ENCODE measurements around the gene NSUN6. TPM values are rescaled to one million over a fixed set of nuclear protein-coding genes. Genes with fewer than 3 reads are reported as not detected.

The NSUN6 gene
- polyA plus RNA-seq, 3 donors, result 1.2 to 5.1 (median 3.1) TPM

DNA sequence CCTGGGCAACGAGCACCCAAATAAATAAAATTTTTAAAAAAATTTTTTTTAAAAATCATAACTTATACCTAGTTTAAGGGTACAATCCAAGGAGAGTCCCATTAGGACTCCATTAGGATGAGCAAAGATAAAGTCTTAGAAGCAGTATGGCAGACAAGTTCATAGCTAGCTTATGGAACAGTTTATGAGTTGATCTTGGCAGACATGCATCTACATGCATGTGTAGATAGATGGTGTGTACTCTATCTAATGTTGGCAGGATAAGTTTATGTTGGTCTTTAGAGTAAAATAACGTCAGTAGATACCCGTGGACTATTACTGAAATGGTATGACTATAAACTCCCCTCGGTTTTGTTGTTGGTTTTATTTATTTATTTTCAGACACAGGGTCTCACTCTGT lies 40.2 kb downstream of the NSUN6 start:
- H3K4me2 ChIP-seq (replicated peaks; ENCODE audit: extremely low read depth, low read length, poor library complexity, severe bottlenecking), result no peak overlapping the region
- peaks cover 32 to 33% of the 10 kb centered on the region in 2 donors for H3K36me3 Mint-ChIP-seq

DNA sequence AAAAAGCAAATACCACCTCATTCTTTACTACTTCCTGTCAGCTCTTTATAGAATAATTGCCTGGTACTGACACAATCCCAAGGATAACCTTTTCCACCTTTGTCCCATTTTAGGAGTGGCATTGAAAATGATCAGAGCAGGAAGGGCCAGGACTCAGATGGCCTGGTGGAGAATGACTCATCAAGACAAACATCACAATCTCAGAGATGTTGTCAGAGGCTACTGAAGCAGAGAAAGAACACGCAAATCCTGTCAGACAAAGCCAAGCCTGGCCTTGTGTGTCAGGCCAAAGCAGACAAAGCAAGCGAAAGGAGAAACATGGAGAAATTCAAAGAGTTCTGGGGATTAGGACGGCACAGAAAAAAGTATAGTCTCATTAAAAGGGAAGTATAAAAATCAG lies 40.9 kb downstream of the NSUN6 start:
- intact Hi-C loops (cut with micrococcal nuclease), result no loop called here
- H3K9ac ChIP-seq (ENCODE audit: insufficient read depth, low read length, poor library complexity, severe bottlenecking), result no peak overlapping the region

More for the DNA sequence above, 40.2 kb downstream of the NSUN6 start:
- H3K27ac Mint-ChIP-seq, result no peak overlapping the region
- WGBS (ENCODE audit: insufficient coverage), result no CpG with 5 or more reads among the region's 4 CpGs
- H3K4me1 ChIP-seq (ENCODE audit: control insufficient read depth in 1 of 2, insufficient read depth in 2 of 2, low read length in 2 of 2), result no peaks in the 10 kb centered on the region
- peaks cover 24 to 50% of the 10 kb centered on the region in 2 donors for H3K36me3 ChIP-seq (replicated peaks in 1 of 2; ENCODE audit: control insufficient read depth in 1 of 2, insufficient read depth in 2 of 2, low read length in 2 of 2)
- TF ChIP-seq, protein P1, sequence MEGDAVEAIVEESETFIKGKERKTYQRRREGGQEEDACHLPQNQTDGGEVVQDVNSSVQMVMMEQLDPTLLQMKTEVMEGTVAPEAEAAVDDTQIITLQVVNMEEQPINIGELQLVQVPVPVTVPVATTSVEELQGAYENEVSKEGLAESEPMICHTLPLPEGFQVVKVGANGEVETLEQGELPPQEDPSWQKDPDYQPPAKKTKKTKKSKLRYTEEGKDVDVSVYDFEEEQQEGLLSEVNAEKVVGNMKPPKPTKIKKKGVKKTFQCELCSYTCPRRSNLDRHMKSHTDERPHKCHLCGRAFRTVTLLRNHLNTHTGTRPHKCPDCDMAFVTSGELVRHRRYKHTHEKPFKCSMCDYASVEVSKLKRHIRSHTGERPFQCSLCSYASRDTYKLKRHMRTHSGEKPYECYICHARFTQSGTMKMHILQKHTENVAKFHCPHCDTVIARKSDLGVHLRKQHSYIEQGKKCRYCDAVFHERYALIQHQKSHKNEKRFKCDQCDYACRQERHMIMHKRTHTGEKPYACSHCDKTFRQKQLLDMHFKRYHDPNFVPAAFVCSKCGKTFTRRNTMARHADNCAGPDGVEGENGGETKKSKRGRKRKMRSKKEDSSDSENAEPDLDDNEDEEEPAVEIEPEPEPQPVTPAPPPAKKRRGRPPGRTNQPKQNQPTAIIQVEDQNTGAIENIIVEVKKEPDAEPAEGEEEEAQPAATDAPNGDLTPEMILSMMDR (IDR thresholded peaks at IDR 0.05), result no peak
- H3K4me3 Mint-ChIP-seq, result no peak overlapping the region
- intact Hi-C loops (cut with micrococcal nuclease), result no loop called here
- DNase-seq, result no peak
- no peaks in the 10 kb centered on the region for H3K4me1 Mint-ChIP-seq
- no peak overlapping the region for H2AFZ ChIP-seq (ENCODE audit: insufficient read depth, low read depth, low read length, poor library complexity, severe bottlenecking)
- H3K27me3 ChIP-seq (ENCODE audit: control insufficient read depth in 2 of 2, insufficient read depth in 2 of 2, low read length in 2 of 2), result no peaks in the 10 kb centered on the region
- H3K9ac ChIP-seq (ENCODE audit: insufficient read depth, low read length, poor library complexity, severe bottlenecking), result no peak overlapping the region
- H3K27ac ChIP-seq (ENCODE audit: low read depth in 1 of 2, low read length in 2 of 2), result no peak overlapping the region
- H3K79me2 ChIP-seq (ENCODE audit: insufficient read depth, low read length), result no peaks in the 10 kb centered on the region
- peaks cover 0 to 2% (median 0%) of the 10 kb centered on the region in 3 donors for H3K27me3 Mint-ChIP-seq (ENCODE audit: low read depth in 3 of 3)
- no peaks in the 10 kb centered on the region for H3K9me3 Mint-ChIP-seq
- no peak overlapping the region for H3K4me3 ChIP-seq (replicated peaks in 1 of 3; ENCODE audit: low read depth in 2 of 3, low read length in 3 of 3)
- no peaks in the 10 kb centered on the region for H3K9me3 ChIP-seq (replicated peaks in 1 of 2; ENCODE audit: control insufficient read depth in 1 of 2, insufficient read depth in 1 of 2, low read length in 2 of 2)
- no peaks in the 10 kb centered on the region for H4K20me1 ChIP-seq (ENCODE audit: insufficient read depth, low read length)

More for the DNA sequence above, 40.9 kb downstream of the NSUN6 start:
- Histone ChIP-seq H3K27me3 (ENCODE audit: control insufficient read depth in 2 of 2, insufficient read depth in 2 of 2, low read length in 2 of 2) (no peaks in the 10 kb centered on the region), H3K4me2 (replicated peaks; ENCODE audit: extremely low read depth, low read length, poor library complexity, severe bottlenecking) (no peak overlapping the region), H3K36me3 (replicated peaks in 1 of 2; ENCODE audit: control insufficient read depth in 1 of 2, insufficient read depth in 2 of 2, low read length in 2 of 2) (peaks cover 23 to 48% of the 10 kb centered on the region in 2 donors), H3K4me1 (ENCODE audit: control insufficient read depth in 1 of 2, insufficient read depth in 2 of 2, low read length in 2 of 2) (no peaks in the 10 kb centered on the region), H3K79me2 (ENCODE audit: insufficient read depth, low read length) (no peaks in the 10 kb centered on the region), H4K20me1 (ENCODE audit: insufficient read depth, low read length) (no peaks in the 10 kb centered on the region), H3K27ac (ENCODE audit: low read depth in 1 of 2, low read length in 2 of 2) (no peak overlapping the region), H3K4me3 (replicated peaks in 1 of 3; ENCODE audit: low read depth in 2 of 3, low read length in 3 of 3) (no peak overlapping the region), H3K9me3 (replicated peaks in 1 of 2; ENCODE audit: control insufficient read depth in 1 of 2, insufficient read depth in 1 of 2, low read length in 2 of 2) (no peaks in the 10 kb centered on the region), H2AFZ (ENCODE audit: insufficient read depth, low read depth, low read length, poor library complexity, severe bottlenecking) (no peak overlapping the region)
- peak in 1 of 3 donors; percentile 8 for DNase-seq
- Mint-ChIP-seq H3K27me3 (ENCODE audit: low read depth in 3 of 3) (peaks cover 0 to 2% (median 0%) of the 10 kb centered on the region in 3 donors), H3K4me3 (no peak overlapping the region), H3K4me1 (no peaks in the 10 kb centered on the region), H3K9me3 (no peaks in the 10 kb centered on the region), H3K36me3 (peaks cover 33 to 35% of the 10 kb centered on the region in 2 donors), H3K27ac (peak overlapping the region in 4 of 7 donors; percentile 12 to 63 (median 46))
- 96% methylated on average over 3 of the region's 3 CpGs for WGBS (ENCODE audit: insufficient coverage)
- TF ChIP-seq, protein P1 (IDR thresholded peaks at IDR 0.05), result no peak
